ENCODE data around the gene C1QC.
"Not testable (repeated sequence)": the region's sequence is repeated elsewhere in the genome, so short reads cannot be mapped to it uniquely, and the experiment has no call there.

Gene C1QC

DNA sequence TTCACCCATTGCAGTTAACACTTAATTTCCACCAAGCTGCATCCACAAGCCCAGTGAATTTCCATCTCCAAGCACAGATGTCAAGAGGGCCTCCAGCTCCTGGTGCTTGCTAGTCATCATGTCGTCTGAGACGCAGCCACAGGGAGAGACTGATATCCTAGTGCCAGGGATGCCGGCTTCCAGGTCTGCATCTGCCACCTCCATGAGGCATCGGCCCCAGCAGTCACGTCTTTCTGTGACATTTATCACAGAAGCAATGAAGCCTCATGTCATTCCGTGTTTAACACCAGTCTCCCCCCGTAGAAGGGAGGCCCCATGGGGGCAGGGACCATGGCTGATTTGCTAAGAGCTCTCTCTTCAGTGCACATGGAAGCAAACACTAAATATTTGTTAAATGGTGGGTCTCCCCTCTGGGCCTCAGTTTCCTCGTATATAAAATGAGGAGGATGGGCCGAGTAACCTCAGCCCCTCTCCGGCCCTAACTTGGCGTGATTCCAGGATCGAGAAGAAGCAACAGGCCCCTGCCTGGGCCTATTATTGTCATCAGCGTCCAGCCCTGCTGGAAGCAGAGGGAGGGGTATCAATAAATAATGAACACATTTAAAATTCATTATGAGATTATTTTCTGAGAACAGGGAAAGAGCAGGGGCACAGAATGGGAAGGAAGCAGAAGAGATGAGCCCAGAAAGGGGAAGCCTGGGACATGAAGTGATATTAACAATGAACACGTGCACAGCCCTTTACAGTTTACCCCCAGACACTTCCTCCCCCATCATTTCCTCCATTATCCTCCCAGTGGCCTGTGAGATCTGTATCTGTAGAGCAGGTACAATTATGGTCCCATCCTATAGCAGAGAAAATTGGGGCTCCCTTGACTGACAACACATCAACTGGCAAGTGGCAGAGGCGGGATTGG is 8.8 kb downstream of the C1QC start:
- no peak for DNase-seq

GRCh38 chr1:22652881-22653316 is 9.5 kb downstream of the C1QC start, which contains the start of gene C1QB:
Gene C1QB (plus strand): TSS chr1:22653236. CDS start chr1:22659463, 6,227 bp downstream.
- no peak for DNase-seq

- DNase-seq: no peak
These were observed 11.3 kb downstream of the C1QC start for GRCh38 chr1:22654692-22655091.

- no peak for DNase-seq
These were observed 15.1 kb downstream of the C1QC start for GRCh38 chr1:22658385-22659163.

DNA sequence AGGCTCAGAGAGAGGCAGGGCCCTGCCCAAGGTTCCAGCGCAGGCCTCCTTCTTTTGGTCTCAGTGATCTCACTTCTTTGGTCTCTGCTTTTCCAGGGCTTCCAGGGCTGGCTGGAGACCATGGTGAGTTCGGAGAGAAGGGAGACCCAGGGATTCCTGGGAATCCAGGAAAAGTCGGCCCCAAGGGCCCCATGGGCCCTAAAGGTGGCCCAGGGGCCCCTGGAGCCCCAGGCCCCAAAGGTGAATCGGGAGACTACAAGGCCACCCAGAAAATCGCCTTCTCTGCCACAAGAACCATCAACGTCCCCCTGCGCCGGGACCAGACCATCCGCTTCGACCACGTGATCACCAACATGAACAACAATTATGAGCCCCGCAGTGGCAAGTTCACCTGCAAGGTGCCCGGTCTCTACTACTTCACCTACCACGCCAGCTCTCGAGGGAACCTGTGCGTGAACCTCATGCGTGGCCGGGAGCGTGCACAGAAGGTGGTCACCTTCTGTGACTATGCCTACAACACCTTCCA is 17.3 kb downstream of the C1QC start:
- DNase-seq: no peak

DNA sequence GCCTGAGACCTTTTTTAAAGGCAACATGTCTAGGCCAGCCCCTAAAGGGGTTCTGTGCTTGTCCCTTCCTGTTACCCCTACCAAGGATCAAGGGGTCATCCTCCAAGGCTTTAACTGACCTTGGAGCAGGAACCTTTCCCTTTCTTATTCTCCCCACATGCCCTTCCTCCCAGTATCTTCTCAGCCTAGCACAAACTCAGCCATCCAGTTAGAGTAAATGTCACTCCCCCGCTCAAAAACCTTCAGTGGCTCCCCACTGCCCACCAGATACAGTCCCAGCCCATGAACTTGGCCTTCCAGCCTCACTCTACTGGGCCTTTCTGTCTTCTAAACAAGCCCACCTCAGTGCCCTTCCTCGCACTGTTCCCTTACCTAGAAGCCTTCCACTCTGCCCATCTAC is 18.4 kb downstream of the C1QC start:
- DNase-seq: no peak

- DNase-seq: no peak
These were observed 18.9 kb downstream of the C1QC start for GRCh38 chr1:22662318-22662717.

DNA sequence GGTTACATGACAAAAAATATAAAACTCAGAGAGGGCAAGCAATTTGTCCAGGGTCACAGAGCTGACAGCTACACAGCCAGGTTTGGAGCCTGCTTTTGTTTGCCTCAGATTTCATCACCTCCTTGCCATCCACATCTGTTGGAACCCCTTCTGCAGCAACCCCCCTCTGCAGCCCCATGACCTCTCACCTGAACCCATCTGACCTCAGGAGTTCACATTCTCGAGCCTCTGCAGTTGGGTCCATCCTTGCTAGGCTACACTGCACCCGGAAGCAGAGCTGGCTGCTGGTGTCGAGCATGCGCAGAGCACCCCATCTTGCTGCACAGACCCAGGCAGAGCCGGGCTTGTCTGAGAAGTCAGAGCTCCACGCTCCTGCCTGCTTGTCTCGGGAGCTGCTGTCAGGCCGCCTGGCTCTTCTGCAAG is 19.6 kb downstream of the C1QC start:
- DNase-seq: no peak

DNA sequence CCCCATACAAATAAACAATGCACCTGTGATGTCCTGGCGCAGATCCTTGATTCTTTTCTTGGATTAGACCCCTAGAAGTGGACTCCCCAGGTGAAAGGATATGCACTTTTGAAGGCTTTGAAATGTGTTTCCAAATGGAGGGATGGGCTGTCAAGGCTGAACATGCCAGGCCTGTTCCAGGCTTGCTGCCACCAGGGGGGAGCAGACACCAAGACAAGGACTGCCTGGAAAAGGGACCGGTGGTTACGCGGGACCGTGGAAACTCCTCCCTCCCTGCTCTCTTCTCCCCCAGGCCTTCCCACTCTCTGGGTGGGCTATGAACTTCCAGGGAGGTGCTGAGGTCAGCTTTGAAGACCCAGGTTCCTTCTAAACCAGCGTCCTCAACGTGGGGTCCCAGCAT is 22.3 kb downstream of the C1QC start:
- DNase-seq: no peak

DNA sequence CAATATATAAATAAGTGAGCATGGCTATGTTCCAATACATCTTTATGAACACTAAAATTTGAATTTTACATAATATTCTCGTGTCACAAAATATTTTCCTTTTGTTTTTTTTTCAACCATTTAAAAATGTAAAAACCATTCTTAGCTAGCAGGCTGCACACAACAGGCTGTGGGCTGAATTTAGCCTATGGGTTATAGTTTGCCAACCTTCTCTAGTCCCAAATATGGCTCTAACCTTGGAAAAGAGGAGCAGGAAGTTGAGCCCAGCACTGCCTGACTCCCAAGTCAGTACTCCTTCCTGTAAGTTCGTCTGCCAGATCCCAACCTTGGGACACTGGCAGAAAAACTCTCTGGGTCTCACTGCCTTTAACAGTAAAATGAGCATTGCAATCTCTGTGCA is 23.0 kb downstream of the C1QC start:
- DNase-seq: no peak

- DNase-seq: not testable (repeated sequence)
These were observed 25.4 kb downstream of the C1QC start for GRCh38 chr1:22668840-22669239.

GRCh38 chr1:22670352-22670975 is 27.0 kb downstream of the C1QC start:
- no peak for DNase-seq

DNA sequence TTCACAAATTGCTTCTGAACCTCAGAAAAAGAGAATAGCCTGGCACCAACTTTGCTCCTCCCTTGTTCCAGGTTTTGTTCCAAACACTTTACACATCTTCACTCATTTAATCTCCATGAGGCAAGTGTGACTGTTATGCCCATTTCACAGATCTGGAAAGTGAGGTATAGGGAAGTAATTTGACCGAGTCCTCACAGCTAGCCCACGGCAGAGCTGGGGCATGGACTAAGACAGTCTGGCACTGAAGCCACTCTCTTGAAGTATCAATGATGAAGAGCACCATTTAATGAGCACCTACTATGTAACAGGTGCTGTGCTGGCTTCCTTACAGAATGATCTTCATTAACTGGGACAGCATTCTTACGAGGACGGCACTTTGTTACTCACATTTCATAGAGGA is 28.6 kb downstream of the C1QC start:
- DNase-seq: no peak

GRCh38 chr1:22673486-22674409 is 30.3 kb downstream of the C1QC start:
- DNase-seq: no peak

- DNase-seq: no peak
These were observed 30.9 kb downstream of the C1QC start for GRCh38 chr1:22674410-22674749.

DNA sequence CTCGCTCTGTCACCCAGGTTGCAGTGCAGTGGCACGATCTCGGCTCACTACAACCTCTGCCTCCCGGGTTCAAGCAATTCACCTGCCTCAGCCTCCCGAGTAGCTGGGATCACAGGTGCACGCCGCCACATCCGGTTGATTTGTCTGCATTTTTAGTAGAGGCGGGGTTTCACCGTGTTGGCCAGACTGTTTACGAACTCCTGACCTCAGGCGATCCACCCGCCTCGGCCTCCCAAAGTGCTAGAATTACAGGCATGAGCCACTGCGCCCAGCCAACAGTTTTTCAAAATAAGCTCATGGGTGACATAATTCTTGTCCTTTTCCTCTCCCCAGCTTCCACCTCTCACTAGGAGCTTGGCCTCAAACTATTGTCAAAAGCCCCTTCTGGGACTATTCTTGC is 32.7 kb downstream of the C1QC start:
- DNase-seq: not testable (repeated sequence)

DNA sequence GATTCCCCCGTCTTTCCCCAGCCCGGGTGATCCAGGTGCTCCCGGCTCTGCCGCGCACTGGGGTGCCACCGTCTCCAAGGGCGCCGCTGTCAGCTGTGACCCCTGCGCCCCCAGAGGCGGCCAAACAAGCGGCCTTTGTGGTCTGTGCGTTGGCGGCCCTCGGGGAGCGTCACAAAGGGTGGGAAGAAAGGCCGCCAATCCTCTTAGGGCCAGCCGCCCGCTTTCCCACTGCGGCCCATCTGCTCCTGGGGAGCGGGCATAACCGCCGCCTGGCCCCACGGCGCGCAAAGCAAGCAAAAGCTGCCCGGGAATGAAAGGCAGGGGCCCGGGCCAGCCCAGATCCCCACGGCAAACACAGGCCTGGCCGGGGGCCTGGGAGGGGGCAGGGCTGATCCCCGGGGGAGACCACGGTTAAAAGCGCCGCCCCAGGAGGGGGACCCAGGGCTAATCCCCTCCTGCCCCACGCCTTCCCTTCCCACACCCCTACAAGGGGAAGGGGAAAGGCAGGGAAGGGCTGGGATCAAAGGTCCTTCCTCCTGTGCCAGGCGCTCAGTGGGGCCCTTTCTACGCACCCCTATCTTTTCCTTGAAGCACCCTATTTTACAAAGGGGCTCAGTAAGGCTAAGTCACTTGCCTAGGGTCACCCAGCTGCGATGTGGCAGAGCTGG is 33.6 kb downstream of the C1QC start:
- no peak for DNase-seq

DNA sequence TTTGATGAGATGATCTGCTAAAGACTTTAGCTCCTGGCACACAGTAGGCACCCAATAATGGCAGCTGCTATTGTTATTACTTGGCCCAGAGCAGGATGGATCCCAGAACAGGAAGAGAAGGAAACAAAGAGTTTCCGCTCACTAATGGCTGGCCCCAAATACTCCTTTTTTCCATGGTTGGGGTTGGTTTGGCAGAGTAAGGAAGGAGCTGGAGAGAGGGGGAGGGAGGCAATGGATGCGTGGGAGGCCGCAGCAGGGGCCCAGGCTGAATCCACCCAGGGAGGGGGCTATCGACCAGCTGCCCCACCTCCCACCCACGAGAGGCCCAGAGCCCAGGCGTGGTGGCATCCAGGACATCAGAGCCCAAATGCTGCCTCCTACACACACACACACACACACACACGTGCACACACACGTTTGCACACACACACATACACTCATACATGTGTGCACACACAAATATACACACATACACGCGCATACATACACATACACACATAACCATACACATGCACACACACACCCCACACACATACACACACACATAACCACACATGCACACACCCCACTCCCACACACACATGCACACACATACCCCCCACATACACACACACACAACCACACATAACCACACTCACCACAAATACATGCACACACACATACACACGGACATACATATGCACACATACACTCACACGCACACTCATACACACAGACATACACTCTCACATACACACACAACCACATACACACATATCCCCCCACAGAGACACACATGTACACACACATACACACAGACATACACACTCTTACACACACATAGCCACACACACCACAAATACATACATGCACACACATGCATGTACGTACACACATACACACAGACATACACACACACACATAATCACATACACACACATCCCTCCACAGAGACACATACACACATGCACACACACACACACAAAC is 34.8 kb downstream of the C1QC start:
- no peak for DNase-seq

- no peak for DNase-seq
These were observed 37.3 kb downstream of the C1QC start for GRCh38 chr1:22680726-22681125.

GRCh38 chr1:22681556-22682276 is 38.3 kb downstream of the C1QC start:
- no peak for DNase-seq
